ENCODE results near the gene CECR2. TPM values are rescaled to one million over a fixed set of nuclear protein-coding genes. Genes with fewer than 3 reads are reported as not detected.
A peak's percentile ranks its signal among the peaks of the same experiment; 100 is the strongest.

Gene CECR2
- 1 to 10 TPM; 1.8 to 2.7 (median 2.2) TPM for total RNA-seq

DNA sequence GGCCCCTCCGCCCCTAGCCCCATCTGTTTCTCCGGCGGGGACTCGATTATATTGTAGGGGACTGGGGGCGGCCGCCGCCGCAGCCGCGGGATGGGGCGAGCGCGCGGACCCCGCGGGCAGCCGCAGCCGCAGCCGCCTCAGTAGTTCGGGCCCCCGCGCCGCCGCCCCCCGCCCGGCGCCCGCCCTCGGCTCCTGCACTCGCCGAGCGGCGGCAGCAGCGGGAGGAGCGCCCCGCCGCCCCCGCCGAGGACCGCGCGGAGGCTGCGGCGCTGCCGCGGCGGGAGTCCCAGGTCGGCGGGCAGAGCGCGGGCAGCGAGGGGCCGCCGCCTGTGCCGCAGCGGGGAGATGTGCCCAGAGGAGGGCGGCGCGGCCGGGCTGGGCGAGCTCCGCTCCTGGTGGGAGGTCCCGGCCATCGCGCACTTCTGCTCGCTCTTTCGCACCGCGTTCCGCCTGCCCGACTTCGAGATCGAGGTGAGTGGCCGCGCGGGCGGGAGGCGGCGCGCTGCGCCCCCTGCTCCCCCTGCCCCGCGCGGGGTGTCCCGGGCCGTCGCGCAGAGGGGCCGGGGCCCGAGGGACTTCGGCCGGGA, at the start of gene CECR2:
Gene CECR2 (plus strand): TSS at position 22 of the 587 bp plus-strand sequence. CDS start 324 bp downstream, at position 346.
- intact Hi-C loops (cut with DNase I; ENCODE audit: low total_unique reads): no loop called here
- TF ChIP-seq POLR2A (IDR thresholded peaks at IDR 0.05) (no peak), CTCF (IDR thresholded peaks at IDR 0.05) (no peak)
- 2% methylated on average over 18 of the region's 92 CpGs; no CpG with 5 or more reads in 1 of the 2 donors for WGBS, 2 donors
- H3K4me3 ChIP-seq (ENCODE audit: low read depth, poor library complexity, severe bottlenecking): peak within 1 kb of the TSS; percentile 50
- no peak for DNase-seq (ENCODE audit: low spot score in 2 of 2)

GRCh38 chr22:17319546-17319945, 49.7 kb upstream of the CECR2 start:
- intact Hi-C loops (cut with DNase I; ENCODE audit: low total_unique reads): no loop called here
- WGBS, 2 donors: 29 to 47% methylated on average over 5 of the region's 5 CpGs
- no peak for DNase-seq (ENCODE audit: low spot score in 2 of 2)
- no peak for TF ChIP-seq CTCF (IDR thresholded peaks at IDR 0.05)
- no peak for TF ChIP-seq POLR2A (IDR thresholded peaks at IDR 0.05)
- no peak overlapping the region for H3K4me3 ChIP-seq (ENCODE audit: low read depth, poor library complexity, severe bottlenecking)

DNA sequence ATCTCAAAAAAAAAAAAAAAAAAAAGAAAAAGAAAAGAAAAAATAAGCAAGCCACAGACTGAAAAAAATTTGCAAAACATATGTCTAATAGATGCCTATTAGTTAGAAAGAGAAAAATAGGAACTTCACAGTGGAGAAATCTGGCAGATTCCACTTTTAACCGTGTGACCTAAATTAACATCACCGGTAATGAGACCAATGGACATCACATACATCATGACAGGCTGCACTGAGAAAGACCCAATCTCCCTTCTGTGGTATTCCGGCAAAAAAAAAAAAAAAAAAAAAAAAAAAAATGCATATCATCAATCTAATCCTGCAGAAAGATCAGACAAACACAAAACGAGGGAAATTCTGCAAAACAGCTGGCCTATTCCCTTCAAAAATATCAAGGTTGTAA, 46.7 kb upstream of the CECR2 start:
- intact Hi-C loops (cut with DNase I; ENCODE audit: low total_unique reads): no loop called here
- WGBS, 2 donors: 46 to 51% methylated on average over 4 of the region's 4 CpGs
- no peak for DNase-seq (ENCODE audit: low spot score in 2 of 2)
- TF ChIP-seq POLR2A (IDR thresholded peaks at IDR 0.05): no peak
- TF ChIP-seq CTCF (IDR thresholded peaks at IDR 0.05): no peak
- no peak overlapping the region for H3K4me3 ChIP-seq (ENCODE audit: low read depth, poor library complexity, severe bottlenecking)

DNA sequence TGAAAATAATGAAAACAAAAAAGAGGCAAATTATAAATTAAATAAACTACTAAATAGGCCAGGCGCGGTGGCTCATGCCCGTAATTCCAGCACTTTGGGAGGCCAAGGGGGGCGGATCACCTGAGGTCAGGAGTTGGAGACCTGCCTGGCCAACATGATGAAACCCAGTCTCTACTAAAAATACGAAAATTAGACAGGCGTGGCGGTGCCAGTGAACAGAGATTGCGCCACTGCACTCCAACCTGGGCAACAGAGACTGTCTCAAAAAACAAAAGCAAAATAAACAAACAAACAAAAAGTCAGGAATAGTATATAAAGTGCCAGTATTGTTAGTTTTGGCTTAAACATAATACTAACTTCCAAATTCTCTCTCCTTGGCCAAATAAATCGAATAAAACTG, 37.6 kb upstream of the CECR2 start:
- TF ChIP-seq CTCF (IDR thresholded peaks at IDR 0.05) (no peak), POLR2A (IDR thresholded peaks at IDR 0.05) (no peak)
- DNase-seq (ENCODE audit: low spot score in 2 of 2): no peak
- intact Hi-C loops (cut with DNase I; ENCODE audit: low total_unique reads): no loop called here
- H3K4me3 ChIP-seq (ENCODE audit: low read depth, poor library complexity, severe bottlenecking): no peak overlapping the region
- 80 to 90% methylated on average over 9 of the region's 9 CpGs for WGBS, 2 donors

DNA sequence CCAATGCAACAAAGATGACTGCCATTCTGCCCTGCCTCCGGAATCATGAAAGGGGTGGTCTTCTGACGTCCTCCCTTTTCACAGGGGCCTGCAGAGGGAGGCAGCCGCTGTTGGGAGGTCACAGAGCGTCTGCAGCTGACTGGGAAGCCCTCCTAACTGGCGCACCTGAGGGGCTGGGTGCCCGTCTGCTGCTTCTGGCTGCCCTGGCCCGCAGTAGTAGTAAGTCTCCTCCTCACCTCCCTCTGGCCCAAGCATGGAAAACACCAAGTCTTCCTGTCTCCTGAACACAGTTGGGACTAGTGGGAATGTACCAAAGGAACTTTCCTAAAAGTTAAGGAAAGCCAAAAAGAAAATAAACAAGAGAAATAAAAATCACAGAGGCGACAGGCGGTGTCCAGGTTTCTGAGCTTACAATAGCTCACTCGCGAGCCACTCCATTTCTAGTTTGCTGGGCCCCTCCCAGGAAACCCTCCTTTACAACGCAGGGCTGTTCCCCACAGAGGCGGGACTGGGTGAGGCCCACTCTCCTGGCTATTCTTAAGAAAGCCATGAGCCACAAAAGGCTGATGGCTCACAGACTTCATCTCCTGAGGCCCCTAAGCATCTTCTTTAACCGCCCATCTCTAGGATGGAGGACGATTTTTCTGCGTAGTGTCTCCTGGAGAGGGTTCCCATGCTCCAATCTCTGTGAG, 37.0 kb upstream of the CECR2 start:
- H3K4me3 ChIP-seq (ENCODE audit: low read depth, poor library complexity, severe bottlenecking): no peak overlapping the region
- intact Hi-C loops (cut with DNase I; ENCODE audit: low total_unique reads): no loop called here
- 74 to 76% methylated on average over 16 of the region's 16 CpGs for WGBS, 2 donors
- no peak for TF ChIP-seq POLR2A (IDR thresholded peaks at IDR 0.05)
- TF ChIP-seq CTCF (IDR thresholded peaks at IDR 0.05): no peak
- DNase-seq (ENCODE audit: low spot score in 2 of 2): no peak
